Measurements from ENCODE around the gene CRIP2. TPM values are rescaled to one million over a fixed set of nuclear protein-coding genes. Genes with fewer than 3 reads are reported as not detected.
A peak's percentile ranks its signal among the peaks of the same experiment; 100 is the strongest.

CRIP2 gene
- total RNA-seq, 1 donor from 2014 or later = 13.2 TPM

- no peak for TF ChIP-seq CTCF (IDR thresholded peaks at IDR 0.05; ENCODE audit: insufficient read depth, low read length, severe bottlenecking)
Observed at GRCh38 chr14:105478398-105479251, 4.0 kb downstream of the CRIP2 start.

GRCh38 chr14:105479431-105480158 is 5.0 kb downstream of the CRIP2 start:
- no peak for FAIRE-seq
- H3K27me3 ChIP-seq (ENCODE audit: control insufficient read depth, insufficient read depth, low read length) = no peaks in the 10 kb centered on the region
- no peak for DNase-seq (ENCODE audit: low read depth)
- H3K36me3 ChIP-seq (ENCODE audit: control insufficient read depth, insufficient read depth, low read length) = peaks cover 1% of the 10 kb centered on the region
- no peak for TF ChIP-seq CTCF (IDR thresholded peaks at IDR 0.05; ENCODE audit: insufficient read depth, low read length, severe bottlenecking)
- H3K4me3 ChIP-seq (ENCODE audit: low read depth, low read length) = no peak overlapping the region

More at GRCh38 chr14:105478398-105479251, 4.0 kb downstream of the CRIP2 start:
- Histone ChIP-seq H3K4me3 (ENCODE audit: low read depth, low read length) (no peak overlapping the region), H3K36me3 (ENCODE audit: control insufficient read depth, insufficient read depth, low read length) (peaks cover 1% of the 10 kb centered on the region), H3K27me3 (ENCODE audit: control insufficient read depth, insufficient read depth, low read length) (no peaks in the 10 kb centered on the region)
- DNase-seq (ENCODE audit: low read depth) (no peak), FAIRE-seq (no peak)

- H3K36me3 ChIP-seq (ENCODE audit: control insufficient read depth, insufficient read depth, low read length) = peaks cover 1% of the 10 kb centered on the region
- H3K4me3 ChIP-seq (ENCODE audit: low read depth, low read length) = no peak overlapping the region
- no peak for DNase-seq (ENCODE audit: low read depth)
- TF ChIP-seq CTCF (IDR thresholded peaks at IDR 0.05; ENCODE audit: insufficient read depth, low read length, severe bottlenecking) = no peak
- H3K27me3 ChIP-seq (ENCODE audit: control insufficient read depth, insufficient read depth, low read length) = no peaks in the 10 kb centered on the region
- FAIRE-seq = no peak
Observed at GRCh38 chr14:105480199-105480746, 5.7 kb downstream of the CRIP2 start.

GRCh38 chr14:105480807-105481801 is 6.5 kb downstream of the CRIP2 start:
- Histone ChIP-seq H3K4me3 (ENCODE audit: low read depth, low read length) (peak overlapping the region; percentile 19), H3K27me3 (ENCODE audit: control insufficient read depth, insufficient read depth, low read length) (no peaks in the 10 kb centered on the region), H3K36me3 (ENCODE audit: control insufficient read depth, insufficient read depth, low read length) (peaks cover 1% of the 10 kb centered on the region)
- no peak for FAIRE-seq
- peak; percentile 99 for TF ChIP-seq CTCF (IDR thresholded peaks at IDR 0.05; ENCODE audit: insufficient read depth, low read length, severe bottlenecking)
- DNase-seq (ENCODE audit: low read depth) = peak; percentile 69

- Histone ChIP-seq H3K4me3 (ENCODE audit: low read depth, low read length) (no peak overlapping the region), H3K27me3 (ENCODE audit: control insufficient read depth, insufficient read depth, low read length) (no peaks in the 10 kb centered on the region), H3K36me3 (ENCODE audit: control insufficient read depth, insufficient read depth, low read length) (peaks cover 1% of the 10 kb centered on the region)
- FAIRE-seq = peak; percentile 13
- TF ChIP-seq CTCF (IDR thresholded peaks at IDR 0.05; ENCODE audit: insufficient read depth, low read length, severe bottlenecking) = peak; percentile 41
- peak; percentile 93 for DNase-seq (ENCODE audit: low read depth)
Observed at GRCh38 chr14:105481886-105482457, 7.4 kb downstream of the CRIP2 start.

All from bronchial epithelial cell (primary cell).